Ascending aorta (tissue), 2 donors: ENCODE measurements around the gene BPTF. TPM values are rescaled to one million over a fixed set of nuclear protein-coding genes. Genes with fewer than 3 reads are reported as not detected.
"Not testable (repeated sequence)": the region's sequence is repeated elsewhere in the genome, so short reads cannot be mapped to it uniquely, and the experiment has no call there.

Experiments
- DNase-seq, 2 donors: peaks; one replicate each; pipeline ENCODE4 v3.0.0-alpha.2; 2019; ENCODE audit warnings: low spot score in 2 of 2
- H3K27ac ChIP-seq, 2 donors: fragments of 200-600 bp; sonication (generic); one replicate each; pipeline ENCODE4 v1.5.1; 2016 to 2017; ENCODE audit warnings: mild to moderate bottlenecking in 1 of 2
- H3K27me3 ChIP-seq: fragments of 200-600 bp; sonication (generic); one replicate; pipeline ENCODE4 v1.5.1; 2017
- H3K36me3 ChIP-seq, 2 donors: fragments of 200-600 bp; sonication (generic); one replicate each; pipeline ENCODE4 v1.5.1; 2016
- H3K4me1 ChIP-seq, 2 donors: fragments of 200-600 bp; sonication (generic); one replicate each; pipeline ENCODE4 v1.5.1; 2016 to 2017; ENCODE audit warnings: mild to moderate bottlenecking in 1 of 2
- H3K4me3 ChIP-seq, 2 donors: fragments of 200-600 bp; sonication (generic); one replicate each; pipeline ENCODE4 v1.5.1; 2016 to 2017; ENCODE audit warnings: mild to moderate bottlenecking in 1 of 2
- H3K9me3 ChIP-seq, 2 donors: fragments of 200-600 bp; sonication (generic); one replicate each; pipeline ENCODE4 v1.5.1; 2016
- CTCF ChIP-seq, 3 experiments: fragments of 200-600 bp in 2 of 3; fragments of 450-650 bp in 1 of 3; sonication (generic) in 2 of 3; IDR thresholded peaks; one replicate each; pipeline ENCODE4 v1.5.1; 2016 to 2019; ENCODE audit warnings: antibody characterized with exemption in 3 of 3, mild to moderate bottlenecking in 1 of 3, moderate library complexity in 1 of 3
- intact Hi-C: fragments of 100-400 bp; cut with DNase I; formaldehyde crosslinking; loops from one replicate; pipeline ENCODE4 v1.15.1; 2023
- total RNA-seq: library from RNA; depleted of rRNA; stranded (reverse); fragments of >200 nt; gene quantifications from one replicate; pipeline ENCODE4 v1.1.0, GENCODE V29; 2016

BPTF gene
- total RNA-seq, 1 donor from 2014 or later: 67.4 TPM

GRCh38 chr17:67912656-67913055 lies 87.4 kb downstream of the BPTF start:
- no peaks in the 10 kb centered on the region for H3K9me3 ChIP-seq
- H3K4me1 ChIP-seq: no peaks in the 10 kb centered on the region
- no peak for DNase-seq
- H3K36me3 ChIP-seq: peaks cover 13 to 38% of the 10 kb centered on the region in 2 donors
- no peak overlapping the region for H3K27ac ChIP-seq
- intact Hi-C loops: no loop called here
- no peak for TF ChIP-seq CTCF (IDR thresholded peaks at IDR 0.05)
- no peak overlapping the region for H3K4me3 ChIP-seq
- no peaks in the 10 kb centered on the region for H3K27me3 ChIP-seq

- no peak for DNase-seq
- Histone ChIP-seq H3K27ac (no peak overlapping the region), H3K27me3 (no peaks in the 10 kb centered on the region), H3K4me3 (no peak overlapping the region), H3K36me3 (peaks cover 28 to 47% of the 10 kb centered on the region in 2 donors), H3K4me1 (peaks cover 0 to 7% of the 10 kb centered on the region in 2 donors), H3K9me3 (no peaks in the 10 kb centered on the region)
- no peak for TF ChIP-seq CTCF (IDR thresholded peaks at IDR 0.05)
- intact Hi-C loops: no loop called here
These were observed 94.9 kb downstream of the BPTF start for GRCh38 chr17:67920212-67920611.

GRCh38 chr17:67922503-67922902 lies 97.2 kb downstream of the BPTF start:
- intact Hi-C loops: no loop called here
- DNase-seq: no peak
- H3K4me1 ChIP-seq: peaks cover 0 to 7% of the 10 kb centered on the region in 2 donors
- H3K27ac ChIP-seq: peak overlapping the region; percentile 7 to 27
- H3K27me3 ChIP-seq: no peaks in the 10 kb centered on the region
- TF ChIP-seq CTCF (IDR thresholded peaks at IDR 0.05): no peak
- H3K36me3 ChIP-seq: peaks cover 39 to 58% of the 10 kb centered on the region in 2 donors
- H3K9me3 ChIP-seq: no peaks in the 10 kb centered on the region
- H3K4me3 ChIP-seq: no peak overlapping the region

DNA sequence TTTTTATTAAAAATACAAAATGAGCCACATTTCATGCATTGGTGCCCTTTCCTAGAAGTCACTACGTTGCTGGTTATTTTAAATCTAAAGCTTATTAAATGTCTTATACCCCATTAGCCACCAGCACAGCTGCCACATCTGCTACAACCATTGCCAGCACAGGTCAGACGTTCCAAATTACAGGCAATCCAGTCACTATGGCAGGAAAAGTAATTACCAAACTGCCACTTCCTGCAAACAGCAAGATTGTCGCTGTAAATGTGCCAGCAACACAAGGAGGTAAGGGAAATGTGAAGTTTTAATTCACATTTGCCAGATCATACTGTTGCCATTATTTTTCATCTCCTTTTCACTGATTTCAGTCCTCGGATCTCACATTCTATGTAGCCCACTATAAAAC lies 103.5 kb downstream of the BPTF start:
- intact Hi-C loops, H3K27me3 ChIP-seq: not testable (repeated sequence)

DNA sequence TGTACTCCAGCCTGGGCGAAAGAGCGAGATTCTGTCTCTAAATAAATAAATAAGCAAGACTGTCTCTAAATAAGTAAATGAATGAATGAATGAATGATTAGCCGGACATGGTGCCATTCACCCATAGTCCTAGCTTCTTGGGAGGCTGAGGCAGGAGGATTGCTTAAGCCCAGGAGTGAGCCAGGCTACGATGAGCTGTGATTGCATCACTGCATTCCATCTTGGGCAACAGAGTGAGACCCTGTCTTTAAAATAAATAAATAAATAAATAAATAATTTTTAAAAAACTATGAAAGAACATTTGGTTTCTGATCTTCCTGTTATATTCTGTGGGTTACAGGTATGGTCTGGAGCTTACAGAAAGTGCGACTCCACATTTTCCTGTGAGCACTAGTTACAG lies 105.9 kb downstream of the BPTF start:
- Histone ChIP-seq H3K36me3 (peaks cover 79 to 91% of the 10 kb centered on the region in 2 donors), H3K27me3 (no peaks in the 10 kb centered on the region), H3K9me3 (no peaks in the 10 kb centered on the region), H3K4me3 (no peak overlapping the region), H3K4me1 (no peaks in the 10 kb centered on the region), H3K27ac (no peak overlapping the region)
- TF ChIP-seq CTCF (IDR thresholded peaks at IDR 0.05): no peak
- DNase-seq: no peak
- intact Hi-C loops: no loop called here

More for the DNA sequence above, 103.5 kb downstream of the BPTF start:
- not testable (repeated sequence) for H3K27ac ChIP-seq, H3K4me3 ChIP-seq, H3K9me3 ChIP-seq, DNase-seq, H3K4me1 ChIP-seq
- H3K36me3 ChIP-seq: peaks cover 75 to 92% of the 10 kb centered on the region in 2 donors

DNA sequence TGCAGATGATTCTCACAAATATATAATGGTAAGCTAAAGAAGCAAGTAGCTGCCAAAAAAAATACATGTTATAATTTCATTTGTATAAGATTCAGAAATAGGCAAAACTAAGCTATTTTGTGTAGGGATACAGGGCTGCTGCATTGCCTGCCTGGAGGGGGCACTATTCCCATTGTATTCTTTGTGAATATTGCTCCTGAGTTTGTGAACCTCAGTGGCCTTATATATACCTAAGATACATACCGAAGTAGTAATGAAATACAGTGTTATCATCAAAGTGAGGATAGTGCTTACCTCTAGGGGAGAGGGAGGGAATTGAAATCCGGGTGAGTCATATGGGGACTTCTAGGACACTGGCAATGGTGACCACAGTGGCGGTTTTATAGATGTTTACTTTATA lies 117.5 kb downstream of the BPTF start:
- DNase-seq: no peak
- Histone ChIP-seq H3K27me3 (no peaks in the 10 kb centered on the region), H3K4me3 (no peak overlapping the region), H3K9me3 (no peaks in the 10 kb centered on the region), H3K4me1 (no peaks in the 10 kb centered on the region), H3K27ac (no peak overlapping the region), H3K36me3 (peaks cover 65 to 82% of the 10 kb centered on the region in 2 donors)
- TF ChIP-seq CTCF (IDR thresholded peaks at IDR 0.05): peak in 1 of 3 experiments; percentile 15
- intact Hi-C loops: no loop called here
